T-helper 2 cell treated with Interferon-gamma antibody and Interleukin-4, amounts not matched to agents 100 ng/mL and 5 ng/mL, for 36 hours (primary cell): ENCODE measurements around the gene PTCD3. TPM values are rescaled to one million over a fixed set of nuclear protein-coding genes. Genes with fewer than 3 reads are reported as not detected.

Experiments
- intact Hi-C: fragments of 100-400 bp; cut with micrococcal nuclease; formaldehyde crosslinking; loops from one replicate; pipeline ENCODE4 v1.15.1; 2023
- total RNA-seq: library from RNA; stranded (reverse); gene quantifications from 2 replicates; pipeline ENCODE4 v1.2.3, GENCODE V29; 2022

PTCD3 gene
- total RNA-seq, 1 donor from 2014 or later = 143 TPM

GRCh38 chr2:86079981-86080911, 25.8 kb upstream of the PTCD3 start:
- intact Hi-C loops = loop anchor here (1.0 to 10.0 kb wide), 5 partner anchors 42 to 351 kb away; partner anchors contain the start of gene ATOH8

- intact Hi-C loops = no loop called here
Observed at GRCh38 chr2:86081724-86082123, 24.3 kb upstream of the PTCD3 start.

GRCh38 chr2:86082756-86083155, 23.3 kb upstream of the PTCD3 start:
- intact Hi-C loops = no loop called here

GRCh38 chr2:86087936-86088850, 17.8 kb upstream of the PTCD3 start:
- intact Hi-C loops = no loop called here

- intact Hi-C loops = no loop called here
Observed at GRCh38 chr2:86094229-86094628, 11.8 kb upstream of the PTCD3 start.

DNA sequence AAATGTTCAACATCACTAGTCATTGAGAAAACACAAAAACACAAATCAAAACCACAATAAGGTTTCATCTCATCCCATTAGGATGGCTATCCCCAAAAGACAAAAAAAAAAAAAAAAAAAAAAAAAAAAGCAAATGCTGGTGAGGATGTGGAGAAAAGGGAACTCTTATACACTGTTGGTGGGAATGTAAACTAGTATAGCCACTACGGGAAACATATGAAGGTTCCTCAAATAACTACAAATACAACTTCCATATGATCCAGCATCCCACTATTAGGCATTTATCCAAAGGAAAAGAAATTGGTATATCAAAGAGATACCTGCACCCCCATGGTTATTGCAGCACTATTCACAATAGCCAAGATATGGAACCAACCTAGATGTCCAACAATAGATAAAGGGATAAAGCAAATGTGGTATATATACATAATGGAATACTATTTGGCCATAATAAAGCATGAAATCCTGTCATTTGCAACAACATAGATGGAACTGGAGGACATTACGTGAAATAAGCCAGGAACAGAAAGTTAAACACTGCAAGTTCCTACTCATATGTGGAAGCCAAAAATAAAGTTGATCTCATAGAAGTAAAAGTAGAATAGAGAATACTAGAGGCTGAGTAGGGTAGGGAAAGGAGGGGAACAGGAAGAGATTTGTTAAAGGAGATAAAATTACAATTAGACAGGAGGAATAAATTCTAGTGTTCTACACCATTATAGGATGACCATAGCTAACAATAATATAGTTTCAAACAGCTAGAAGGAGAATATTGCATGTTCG, 8.7 kb upstream of the PTCD3 start:
- intact Hi-C loops = no loop called here

DNA sequence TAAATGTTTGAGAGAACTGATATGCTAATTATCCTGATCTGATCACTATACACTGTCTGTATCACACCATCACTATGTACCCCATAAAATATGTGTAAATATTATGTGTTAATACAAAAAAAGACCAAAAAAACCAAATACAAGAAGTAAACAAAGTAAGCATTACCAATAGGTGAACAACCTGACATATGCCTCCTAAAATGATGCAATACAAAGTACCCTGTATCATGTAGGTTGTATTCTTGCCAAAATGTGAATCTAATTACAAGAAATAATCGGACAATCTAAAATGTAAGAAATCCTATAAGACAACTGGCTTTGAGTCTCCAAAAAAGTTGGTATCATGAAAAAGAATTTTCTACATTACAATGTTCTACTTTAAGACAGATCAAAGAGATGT, 8.1 kb upstream of the PTCD3 start:
- intact Hi-C loops = no loop called here

DNA sequence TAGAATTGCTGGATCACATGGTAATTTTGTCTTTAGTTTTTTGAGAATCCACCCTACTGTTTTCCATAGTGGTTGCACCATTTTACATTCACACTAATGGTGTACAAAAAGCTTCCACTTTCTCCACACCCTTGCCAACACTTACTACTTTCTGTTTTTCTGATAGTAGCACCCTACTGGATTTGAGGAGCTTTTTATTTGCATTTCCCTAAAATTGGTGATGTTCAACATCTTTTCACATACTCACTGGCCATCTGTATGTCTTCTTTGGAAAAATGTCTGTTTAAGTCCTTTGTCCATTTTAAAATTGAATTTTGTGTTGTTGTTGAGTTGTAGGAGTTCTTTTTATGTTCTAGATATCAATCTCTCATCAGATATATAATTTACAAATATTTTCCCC, 3.9 kb upstream of the PTCD3 start:
- intact Hi-C loops = no loop called here

GRCh38 chr2:86105252-86105968, 625 bp upstream of the PTCD3 start, which contains the start of gene POLR1A:
TSS of gene POLR1A (minus strand) at chr2:86105886. CDS start at chr2:86105776, 110 bp downstream.
- intact Hi-C loops = loop anchor here (1.0 to 5.0 kb wide), 3 partner anchors 90 to 493 kb away; partner anchors contain the start of genes C2orf68 and IMMT

DNA sequence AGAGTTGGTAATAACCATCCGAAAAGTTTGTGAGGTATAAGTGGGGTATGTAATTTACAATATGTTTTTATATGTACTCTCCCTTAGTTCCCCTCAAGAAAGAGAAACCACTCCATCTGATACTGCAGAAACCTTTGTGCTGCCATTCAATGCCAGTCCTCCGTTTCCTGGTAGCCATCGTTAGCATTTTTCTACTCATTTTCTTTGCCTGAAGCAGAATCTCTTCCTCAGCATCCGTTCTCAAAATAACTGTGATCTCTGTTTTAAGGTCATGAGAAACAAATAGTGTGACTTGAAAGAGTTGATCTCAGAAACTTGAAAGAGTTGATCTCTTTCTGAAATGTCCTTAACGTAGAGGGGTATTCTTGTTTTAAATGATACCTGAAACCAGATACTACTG, 996 bp downstream of the PTCD3 start:
- intact Hi-C loops = loop anchor here (2.0 to 5.0 kb wide), 4 partner anchors 260 to 495 kb away; partner anchors contain the start of genes C2orf68, CHMP3 and KDM3A

- intact Hi-C loops = no loop called here
Observed at GRCh38 chr2:86118130-86118529, 12.1 kb downstream of the PTCD3 start.

DNA sequence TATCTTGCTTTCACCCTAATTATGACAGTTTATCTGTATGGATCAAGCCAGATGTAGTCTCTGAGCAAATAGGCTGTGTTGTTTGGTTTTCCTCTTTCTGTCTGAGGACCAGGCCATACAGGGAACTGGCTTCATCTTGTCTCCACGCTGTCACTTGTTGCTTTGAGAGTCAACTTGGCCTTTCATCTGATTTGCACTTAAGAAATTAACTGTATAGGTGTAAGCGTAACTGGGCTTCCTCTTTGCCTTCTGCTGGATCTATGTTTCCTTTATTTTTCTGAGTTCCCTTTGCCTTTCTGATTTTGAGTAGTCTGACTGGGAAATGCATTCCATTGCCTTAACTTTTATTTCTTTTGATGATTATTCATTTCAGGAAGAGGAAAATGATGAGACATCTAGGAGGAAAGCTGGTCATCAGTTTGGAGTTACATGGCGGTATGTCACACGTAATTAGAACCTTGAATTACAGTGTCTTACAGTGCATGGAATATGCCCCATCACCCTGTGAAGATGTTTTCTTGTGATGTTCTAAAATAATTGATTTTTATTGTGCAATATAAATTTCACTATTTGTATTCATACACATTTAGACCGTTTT, 17.4 kb downstream of the PTCD3 start:
- intact Hi-C loops = no loop called here

DNA sequence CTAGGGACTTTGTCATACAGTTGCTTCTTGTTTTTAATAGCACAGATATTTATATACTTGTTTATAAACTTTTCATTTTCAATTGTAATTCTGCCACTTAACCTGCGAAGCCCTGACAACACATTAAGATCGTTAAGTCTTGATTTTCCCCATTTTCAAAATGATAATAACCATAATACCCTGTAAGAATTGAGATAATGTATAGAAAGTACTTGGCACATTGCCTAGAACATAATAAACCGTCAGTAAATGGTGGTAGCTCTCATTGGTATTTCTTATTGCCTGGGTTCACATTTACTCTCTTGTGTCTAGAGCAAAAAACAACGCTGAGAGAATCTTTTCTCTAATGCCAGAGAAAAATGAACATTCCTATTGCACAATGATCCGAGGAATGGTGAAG, 18.6 kb downstream of the PTCD3 start:
- intact Hi-C loops = no loop called here

- intact Hi-C loops = no loop called here
Observed at GRCh38 chr2:86134709-86135108, 28.7 kb downstream of the PTCD3 start.

DNA sequence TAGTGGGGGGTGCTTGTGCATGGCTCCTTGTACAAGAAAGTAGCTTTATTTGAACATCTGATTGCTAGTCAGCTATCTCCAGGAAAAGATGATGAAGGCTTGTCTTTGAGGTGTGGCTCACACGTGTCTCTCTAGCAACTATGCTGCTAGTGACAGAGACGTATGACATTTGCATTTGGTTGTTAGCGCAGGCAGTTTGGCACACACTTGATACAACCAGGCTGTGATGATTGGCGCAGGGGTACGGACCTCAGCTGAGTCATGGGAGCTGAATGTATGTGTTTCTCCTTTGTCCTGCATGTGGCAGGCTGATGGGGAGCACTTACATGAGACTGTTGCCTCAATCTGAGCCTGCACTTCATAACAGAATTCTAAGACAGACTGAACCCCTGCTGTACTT, 29.6 kb downstream of the PTCD3 start:
- intact Hi-C loops = no loop called here

- intact Hi-C loops = no loop called here
Observed at GRCh38 chr2:86136141-86136540, 30.1 kb downstream of the PTCD3 start.

- intact Hi-C loops = no loop called here
Observed at GRCh38 chr2:86138736-86139625, 32.9 kb downstream of the PTCD3 start.

GRCh38 chr2:86139981-86140380, 33.9 kb downstream of the PTCD3 start:
- intact Hi-C loops = no loop called here

DNA sequence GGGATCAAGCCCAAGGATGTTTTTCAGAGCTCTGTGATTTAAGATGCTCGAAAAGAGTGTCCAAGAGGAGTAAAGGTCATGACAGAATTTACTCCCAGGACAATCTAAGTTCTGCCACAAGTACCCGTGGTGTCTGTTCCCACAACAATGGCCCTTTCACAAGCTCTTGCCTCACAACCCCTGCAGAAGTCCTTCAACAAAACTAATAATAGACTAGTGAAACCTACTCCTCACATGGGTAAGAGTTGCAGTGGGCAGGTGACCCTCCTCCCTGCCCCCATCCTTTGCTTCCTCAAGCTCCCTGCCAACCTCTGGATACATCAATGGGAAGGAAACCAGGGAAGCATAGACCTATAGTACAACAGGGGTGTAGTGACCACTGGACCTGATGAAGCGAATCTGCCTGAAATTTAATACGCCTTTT, 34.9 kb downstream of the PTCD3 start:
- intact Hi-C loops = no loop called here
